Osteocyte (in vitro differentiated cells): ENCODE data around the gene MMRN2. TPM values are rescaled to one million over a fixed set of nuclear protein-coding genes. Genes with fewer than 3 reads are reported as not detected.
"Not testable (repeated sequence)": the region's sequence is repeated elsewhere in the genome, so short reads cannot be mapped to it uniquely, and the experiment has no call there.

ENCODE experiments used
- DNase-seq: peaks from one replicate; pipeline ENCODE4 v3.0.0; 2021; ENCODE audit warnings: mixed read lengths; ENCODE audit not compliant: unreplicated experiment; ENCODE audit errors: extremely low spot score
- H3K27ac Mint-ChIP-seq: one replicate; pipeline ENCODE4 v1.8.0; 2021; ENCODE audit warnings: mild to moderate bottlenecking, mixed read lengths; ENCODE audit not compliant: unreplicated experiment
- H3K27me3 Mint-ChIP-seq: one replicate; pipeline ENCODE4 v1.8.0; 2021; ENCODE audit warnings: mixed read lengths; ENCODE audit not compliant: unreplicated experiment
- H3K36me3 Mint-ChIP-seq: one replicate; pipeline ENCODE4 v1.8.0; 2021; ENCODE audit warnings: mixed read lengths; ENCODE audit not compliant: unreplicated experiment
- H3K4me1 Mint-ChIP-seq: one replicate; pipeline ENCODE4 v1.8.0; 2021; ENCODE audit warnings: mixed read lengths; ENCODE audit not compliant: unreplicated experiment
- H3K4me3 Mint-ChIP-seq: one replicate; pipeline ENCODE4 v1.8.0; 2021; ENCODE audit warnings: mild to moderate bottlenecking, moderate library complexity, mixed read lengths; ENCODE audit not compliant: unreplicated experiment
- H3K9me3 Mint-ChIP-seq: one replicate; pipeline ENCODE4 v1.8.0; 2021; ENCODE audit warnings: mixed read lengths; ENCODE audit not compliant: unreplicated experiment
- CTCF ChIP-seq: fragments of 200-600 bp; sonication (generic); IDR thresholded peaks from 2 replicates; pipeline ENCODE4 v1.5.0; 2021; ENCODE audit warnings: antibody characterized with exemption, mild to moderate bottlenecking, moderate library complexity
- total RNA-seq: library from RNA; stranded (reverse); gene quantifications from 2 replicates; pipeline ENCODE4 v1.2.1, GENCODE V29; 2021

The MMRN2 gene
- total RNA-seq, 1 donor from 2014 or later, result not detected

GRCh38 chr10:86938260-86938659, 19.2 kb downstream of the MMRN2 start:
- Mint-ChIP-seq H3K4me3 (no peak overlapping the region), H3K4me1 (peaks cover 19% of the 10 kb centered on the region), H3K27me3 (no peaks in the 10 kb centered on the region), H3K27ac (no peak overlapping the region), H3K9me3 (no peaks in the 10 kb centered on the region), H3K36me3 (no peaks in the 10 kb centered on the region)
- no peak for TF ChIP-seq CTCF
- peak; percentile 57 for DNase-seq

- no peaks in the 10 kb centered on the region for H3K9me3 Mint-ChIP-seq
- H3K27ac Mint-ChIP-seq, result peak overlapping the region; percentile 59
- H3K36me3 Mint-ChIP-seq, result no peaks in the 10 kb centered on the region
- H3K4me3 Mint-ChIP-seq, result peak overlapping the region; percentile 22
- H3K4me1 Mint-ChIP-seq, result peaks cover 19% of the 10 kb centered on the region
- H3K27me3 Mint-ChIP-seq, result no peaks in the 10 kb centered on the region
- no peak for DNase-seq
- TF ChIP-seq CTCF, result no peak
Observed at GRCh38 chr10:86937502-86938154, 19.8 kb downstream of the MMRN2 start.

GRCh38 chr10:86936661-86937501, 20.5 kb downstream of the MMRN2 start:
- peak overlapping the region; percentile 59 for H3K27ac Mint-ChIP-seq
- no peaks in the 10 kb centered on the region for H3K27me3 Mint-ChIP-seq
- no peaks in the 10 kb centered on the region for H3K9me3 Mint-ChIP-seq
- TF ChIP-seq CTCF, result no peak
- DNase-seq, result peak; percentile 82
- H3K4me1 Mint-ChIP-seq, result peaks cover 19% of the 10 kb centered on the region
- peaks cover 4% of the 10 kb centered on the region for H3K36me3 Mint-ChIP-seq
- H3K4me3 Mint-ChIP-seq, result no peak overlapping the region

- peak; percentile 66 for DNase-seq
- H3K9me3 Mint-ChIP-seq, H3K4me3 Mint-ChIP-seq, H3K27me3 Mint-ChIP-seq, H3K27ac Mint-ChIP-seq: not testable (repeated sequence)
- peaks cover 17% of the 10 kb centered on the region for H3K36me3 Mint-ChIP-seq
- H3K4me1 Mint-ChIP-seq, result peaks cover 17% of the 10 kb centered on the region
Observed at GRCh38 chr10:86934162-86934711, 23.2 kb downstream of the MMRN2 start.

- Mint-ChIP-seq H3K27me3 (no peaks in the 10 kb centered on the region), H3K36me3 (peaks cover 19% of the 10 kb centered on the region), H3K4me1 (peaks cover 17% of the 10 kb centered on the region), H3K27ac (no peak overlapping the region), H3K4me3 (no peak overlapping the region), H3K9me3 (no peaks in the 10 kb centered on the region)
- no peak for TF ChIP-seq CTCF
- no peak for DNase-seq
Observed at GRCh38 chr10:86932674-86933073, 24.7 kb downstream of the MMRN2 start.
